Right lobe of liver (tissue), 6 donors: Measurements from ENCODE around the gene DDN. TPM values are rescaled to one million over a fixed set of nuclear protein-coding genes. Genes with fewer than 3 reads are reported as not detected.

Source experiments
- ATAC-seq, 4 donors: fragments of 200-7000 bp; cut with Tn5 transposase; one replicate each; pipeline ENCODE4 v1.9.1; 2020; ENCODE audit warnings: mild to moderate bottlenecking in 4 of 4, moderate library complexity in 4 of 4
- DNase-seq, 3 donors: peaks; one replicate each; pipeline ENCODE4 v3.0.0-alpha.2; 2020
- H3K27ac ChIP-seq, 3 donors: fragments of 200-600 bp; one replicate each; pipeline ENCODE4 v1.8.0; 2022
- H3K27me3 ChIP-seq, 2 donors: fragments of 200-600 bp; one replicate each; pipeline ENCODE4 v1.8.0; 2022
- H3K36me3 ChIP-seq, 4 donors: fragments of 200-600 bp; sonication (generic) in 1 of 4; one replicate each; pipeline versions ENCODE4 v1.5.1 to v1.8.0; 2017 to 2022; ENCODE audit warnings: control low read depth in 1 of 4
- H3K4me1 ChIP-seq, 4 donors: fragments of 200-600 bp; sonication (generic) in 1 of 4; one replicate each; pipeline versions ENCODE4 v1.5.1 to v1.8.0; 2017 to 2022; ENCODE audit warnings: control low read depth in 1 of 4
- H3K4me3 ChIP-seq, 3 donors: fragments of 200-600 bp; one replicate each; pipeline ENCODE4 v1.8.0; 2022
- H3K9me3 ChIP-seq, 4 donors: fragments of 200-600 bp; sonication (generic) in 1 of 4; one replicate each; pipeline versions ENCODE4 v1.5.1 to v1.8.0; 2017 to 2022; ENCODE audit warnings: control low read depth in 1 of 4
- CTCF ChIP-seq, 4 donors: fragments of 200-600 bp in 3 of 4; fragments of 450-650 bp in 1 of 4; IDR thresholded peaks; one replicate each; pipeline versions ENCODE4 v1.5.1 to v1.8.0; 2016 to 2022; ENCODE audit warnings: antibody characterized with exemption in 4 of 4, mild to moderate bottlenecking in 2 of 4
- POLR2A ChIP-seq: fragments of 450-650 bp; IDR thresholded peaks from one replicate; pipeline ENCODE4 v1.6.1; 2017; ENCODE audit warnings: antibody characterized with exemption, mild to moderate bottlenecking
- WGBS: methylation state at CpG from one replicate; pipeline ENCODE4 v1.1.6; 2018; ENCODE audit warnings: low coverage, low lambda C conversion rate; ENCODE audit not compliant: insufficient coverage; ENCODE audit errors: missing lambda C conversion rate; 5-methylcytosine and 5-hydroxymethylcytosine counted together
- intact Hi-C, 2 donors: fragments of 100-400 bp; cut with DNase I; formaldehyde crosslinking; loops; one replicate each; pipeline versions ENCODE4 v1.11.2 to v1.14.1; 2022
- total RNA-seq, 6 experiments: library from RNA; depleted of rRNA in 2 of 6; stranded (reverse); fragments of >200 nt in 2 of 6; fragmentation: NEBNext Ultra II Directional in 3 of 6; extraction: Animal tissue kit (Norgen Biotek cat#: 25700) in 3 of 6; gene quantifications; one replicate each; pipeline versions ENCODE4 v1.1.0 to v1.2.4, GENCODE V29; 2016 to 2023
- donor health status: DM: no; HTN: yes; CAD: no.
- donor health status: DM: no; HTN: no; CAD: no.
- donor health status: DM: no; HTN: no; CAD: no.
- donor health status: DM: no; HTN: yes; CAD: no.
- donor health status: DM: no; HTN: yes; CAD: no.

Gene DDN
- total RNA-seq, 6 experiments from 2014 or later, result 0.18 to 0.19 TPM; not detected in 4

GRCh38 chr12:49030119-49030518 lies 30.9 kb upstream of the DDN start:
- TF ChIP-seq POLR2A (no peak), CTCF (IDR thresholded peaks at IDR 0.05) (no peak)
- Histone ChIP-seq H3K36me3 (peaks cover 7 to 77% (median 35%) of the 10 kb centered on the region in 4 donors), H3K27me3 (no peaks in the 10 kb centered on the region), H3K27ac (no peak overlapping the region), H3K4me3 (no peak overlapping the region), H3K9me3 (no peaks in the 10 kb centered on the region), H3K4me1 (no peaks in the 10 kb centered on the region)
- ATAC-seq (no peak), DNase-seq (no peak)
- intact Hi-C loops, result no loop called here
- no CpG with 5 or more reads among the region's 8 CpGs for WGBS

- Histone ChIP-seq H3K27me3 (no peaks in the 10 kb centered on the region), H3K27ac (no peak overlapping the region), H3K4me1 (no peaks in the 10 kb centered on the region), H3K9me3 (no peaks in the 10 kb centered on the region), H3K36me3 (peaks cover 7 to 77% (median 31%) of the 10 kb centered on the region in 4 donors), H3K4me3 (no peak overlapping the region)
- ATAC-seq, result no peak
- intact Hi-C loops, result no loop called here
- WGBS, result 86% methylated on average over 4 of the region's 10 CpGs
- TF ChIP-seq CTCF (IDR thresholded peaks at IDR 0.05) (no peak), POLR2A (no peak)
- DNase-seq, result no peak
Observed at GRCh38 chr12:49028666-49029275, 29.6 kb upstream of the DDN start.

GRCh38 chr12:49027846-49028555 lies 28.8 kb upstream of the DDN start:
- Histone ChIP-seq H3K36me3 (peaks cover 4 to 77% (median 27%) of the 10 kb centered on the region in 4 donors), H3K27ac (no peak overlapping the region), H3K4me1 (no peaks in the 10 kb centered on the region), H3K4me3 (no peak overlapping the region), H3K27me3 (no peaks in the 10 kb centered on the region), H3K9me3 (no peaks in the 10 kb centered on the region)
- ATAC-seq (no peak), DNase-seq (no peak)
- WGBS, result 78% methylated on average over 5 of the region's 9 CpGs
- TF ChIP-seq POLR2A (no peak), CTCF (IDR thresholded peaks at IDR 0.05) (no peak)
- intact Hi-C loops, result no loop called here

- peaks cover 4 to 79% (median 26%) of the 10 kb centered on the region in 4 donors for H3K36me3 ChIP-seq
- no peaks in the 10 kb centered on the region for H3K27me3 ChIP-seq
- DNase-seq (no peak), ATAC-seq (no peak)
- intact Hi-C loops, result no loop called here
- no peak overlapping the region for H3K4me3 ChIP-seq
- H3K9me3 ChIP-seq, result no peaks in the 10 kb centered on the region
- TF ChIP-seq POLR2A (no peak), CTCF (IDR thresholded peaks at IDR 0.05) (no peak)
- 93% methylated on average over 13 of the region's 26 CpGs for WGBS
- no peak overlapping the region for H3K27ac ChIP-seq
- no peaks in the 10 kb centered on the region for H3K4me1 ChIP-seq
Observed at GRCh38 chr12:49026678-49027480, 27.7 kb upstream of the DDN start.
